Fibroblast of lung (primary cell): ENCODE data around the gene GDA. TPM values are rescaled to one million over a fixed set of nuclear protein-coding genes. Genes with fewer than 3 reads are reported as not detected.

ENCODE experiments used
- DNase-seq, 2 donors: peaks; one replicate each; pipeline versions ENCODE4 v3.0.0 to v3.0.0-alpha.2; 2010; ENCODE audit warnings: low read depth in 2 of 2
- H2AFZ ChIP-seq: 2 replicates; pipeline ENCODE4 v1.5.1; 2012; ENCODE audit warnings: low read length, control low read depth, inconsistent platforms
- H3K27ac ChIP-seq: 2 replicates; pipeline ENCODE4 v1.5.1; 2011; ENCODE audit warnings: low read length, control low read depth; ENCODE audit not compliant: insufficient read depth
- H3K27me3 ChIP-seq: 2 replicates; pipeline ENCODE4 v1.5.1; 2011; ENCODE audit warnings: mild to moderate bottlenecking, low read length; ENCODE audit not compliant: control insufficient read depth, insufficient read depth
- H3K36me3 ChIP-seq: 2 replicates; pipeline ENCODE4 v1.5.1; 2011; ENCODE audit warnings: low read length; ENCODE audit not compliant: control insufficient read depth, insufficient read depth
- H3K4me1 ChIP-seq: 2 replicates; pipeline ENCODE4 v1.5.1; 2011; ENCODE audit warnings: low read length; ENCODE audit not compliant: control insufficient read depth, insufficient read depth; ENCODE audit errors: extremely low read depth
- H3K4me2 ChIP-seq: 2 replicates; pipeline ENCODE4 v1.5.1; 2011; ENCODE audit warnings: low read length, control low read depth; ENCODE audit not compliant: insufficient read depth; ENCODE audit errors: extremely low read depth
- H3K4me3 ChIP-seq, 4 experiments: fragments of 200-600 bp in 1 of 4; sonication (generic) in 1 of 4; replicated peaks in 1 of 4; 2 replicates each; pipeline ENCODE4 v1.5.1; 2011 to 2016; ENCODE audit warnings: low read length in 4 of 4, low read depth in 3 of 4, mild to moderate bottlenecking in 3 of 4, control low read depth in 2 of 4, inconsistent platforms in 1 of 4, mixed read lengths in 1 of 4; ENCODE audit not compliant: insufficient read depth in 1 of 4; ENCODE audit errors: control extremely low read depth in 1 of 4
- H3K79me2 ChIP-seq: 2 replicates; pipeline ENCODE4 v1.5.1; 2012; ENCODE audit warnings: mild to moderate bottlenecking, low read length, inconsistent platforms; ENCODE audit not compliant: control insufficient read depth, insufficient read depth
- H3K9ac ChIP-seq: 2 replicates; pipeline ENCODE4 v1.5.1; 2011; ENCODE audit warnings: mild to moderate bottlenecking, low read length, control low read depth; ENCODE audit not compliant: insufficient read depth
- H3K9me3 ChIP-seq: 2 replicates; pipeline ENCODE4 v1.5.1; 2012; ENCODE audit warnings: low read depth, low read length; ENCODE audit not compliant: control insufficient read depth, insufficient read depth
- H4K20me1 ChIP-seq: 2 replicates; pipeline ENCODE4 v1.5.1; 2011; ENCODE audit warnings: low read length; ENCODE audit not compliant: control insufficient read depth, insufficient read depth; ENCODE audit errors: extremely low read depth
- CTCF ChIP-seq, 2 donors: IDR thresholded peaks in 1 of 2; conservative IDR thresholded peaks in 1 of 2; 1 replicate in 1 of 2; 2 replicates in 1 of 2; pipeline ENCODE4 v1.5.1; 2011 to 2012; ENCODE audit warnings: low read length in 2 of 2, control low read depth in 1 of 2, inconsistent platforms in 1 of 2, low read depth in 1 of 2, mild to moderate bottlenecking in 1 of 2
- EZH2 ChIP-seq: IDR thresholded peaks from 2 replicates; pipeline ENCODE4 v1.5.1; 2012; ENCODE audit warnings: low read length, control low read depth, mild to moderate bottlenecking; ENCODE audit errors: missing control alignments
- polyA plus RNA-seq, 2 donors: library from polyadenylated mRNA; depleted of rRNA in 1 of 2; stranded (reverse) in 1 of 2; unstranded in 1 of 2; fragments of >200 nt; gene quantifications; 2 replicates each; pipeline ENCODE4 v1.2.1, GENCODE V29; 2011 to 2012; ENCODE audit warnings: missing spikeins in 1 of 2
- total RNA-seq: library from RNA; depleted of rRNA; stranded (reverse); fragments of >200 nt; gene quantifications from 2 replicates; pipeline ENCODE4 v1.2.1, GENCODE V29; 2014

GDA gene
- total and polyA plus RNA-seq, 2 donors (not counting 1 experiment from before 2014, with no cell fraction given), result not detected

GRCh38 chr9:72150661-72151060 lies 1.4 kb downstream of the GDA start:
- H3K27me3 ChIP-seq, result no peaks in the 10 kb centered on the region
- H3K79me2 ChIP-seq, result no peaks in the 10 kb centered on the region
- H3K4me1 ChIP-seq, result no peaks in the 10 kb centered on the region
- no peaks in the 10 kb centered on the region for H4K20me1 ChIP-seq
- H3K9me3 ChIP-seq, result no peaks in the 10 kb centered on the region
- no peak overlapping the region for H3K9ac ChIP-seq
- no peak overlapping the region for H3K4me2 ChIP-seq
- no peak overlapping the region for H3K4me3 ChIP-seq
- no peak for TF ChIP-seq CTCF (conservative IDR thresholded peaks at IDR 0.05 in 1 of 2, IDR thresholded peaks at IDR 0.05 in 1 of 2; ENCODE audit: low read depth in 1 of 2, low read length in 2 of 2)
- TF ChIP-seq EZH2, result no peak
- H2AFZ ChIP-seq, result no peak overlapping the region
- H3K27ac ChIP-seq, result no peak overlapping the region
- no peak for DNase-seq
- H3K36me3 ChIP-seq, result no peaks in the 10 kb centered on the region

DNA sequence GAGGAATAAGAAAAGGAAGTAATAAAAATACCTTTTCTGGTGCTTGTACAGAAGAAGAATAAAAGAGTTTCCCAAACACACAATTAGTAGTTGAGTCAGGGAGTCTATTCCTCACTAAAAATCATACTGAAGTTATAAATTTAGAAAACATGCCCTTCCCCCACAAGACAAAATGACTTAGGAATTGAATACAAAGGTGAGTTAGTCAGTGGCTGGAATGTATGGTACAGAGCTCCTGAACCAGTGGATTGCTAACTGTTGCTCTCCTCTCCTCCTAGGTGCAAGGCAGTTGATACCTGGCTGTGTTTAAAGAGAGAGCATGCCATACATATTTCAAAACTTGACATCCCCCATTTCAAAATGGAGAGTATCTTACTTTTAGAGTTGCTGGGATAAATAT lies 1.9 kb downstream of the GDA start:
- Histone ChIP-seq H3K4me1 (no peaks in the 10 kb centered on the region), H3K9me3 (no peaks in the 10 kb centered on the region), H4K20me1 (no peaks in the 10 kb centered on the region), H2AFZ (no peak overlapping the region), H3K4me3 (no peak overlapping the region), H3K79me2 (no peaks in the 10 kb centered on the region), H3K36me3 (no peaks in the 10 kb centered on the region), H3K4me2 (no peak overlapping the region), H3K27ac (no peak overlapping the region), H3K27me3 (no peaks in the 10 kb centered on the region), H3K9ac (no peak overlapping the region)
- DNase-seq, result no peak
- TF ChIP-seq CTCF (conservative IDR thresholded peaks at IDR 0.05 in 1 of 2, IDR thresholded peaks at IDR 0.05 in 1 of 2; ENCODE audit: low read depth in 1 of 2, low read length in 2 of 2), result no peak
- no peak for TF ChIP-seq EZH2

DNA sequence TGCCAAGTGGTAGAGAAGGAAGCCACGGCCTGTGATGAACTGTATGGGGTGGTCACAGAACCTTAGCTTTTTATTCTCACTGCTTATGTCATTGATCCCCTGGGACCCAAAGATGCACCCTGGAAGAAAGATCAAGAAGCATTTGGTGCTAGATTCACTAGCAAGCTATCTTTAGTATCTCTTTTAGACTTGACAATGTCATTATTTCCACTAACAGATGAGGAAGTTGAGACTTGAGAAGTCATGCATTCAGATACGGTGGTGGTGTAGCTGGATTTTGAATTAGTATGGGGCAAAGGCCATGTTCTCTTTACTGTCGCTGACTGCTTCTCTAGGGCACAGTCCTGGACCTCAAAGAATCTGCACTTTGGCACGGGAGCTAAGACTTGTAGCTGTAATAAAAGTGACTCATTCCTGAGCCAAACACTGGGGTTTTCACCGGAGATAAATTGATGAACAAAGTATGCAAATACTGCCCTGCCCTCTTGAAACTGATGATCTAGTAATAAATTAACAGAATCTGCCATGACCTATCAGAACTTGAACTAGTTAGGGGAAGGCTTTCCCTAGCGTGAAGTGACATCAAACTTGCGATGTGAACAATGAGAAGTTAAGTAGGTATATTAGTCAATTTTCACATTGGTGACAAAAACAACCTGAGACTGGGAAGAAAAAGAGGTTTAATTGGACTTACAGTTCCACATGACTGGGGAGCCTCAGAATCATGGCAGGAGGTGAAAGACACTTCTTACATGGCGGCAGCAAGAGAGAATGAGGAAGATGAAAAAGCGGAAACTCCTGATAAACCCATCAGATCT lies 5.4 kb downstream of the GDA start:
- DNase-seq, result no peak
- Histone ChIP-seq H3K4me2 (no peak overlapping the region), H3K9ac (no peak overlapping the region), H3K4me1 (no peaks in the 10 kb centered on the region), H3K27ac (no peak overlapping the region), H3K27me3 (no peaks in the 10 kb centered on the region), H3K4me3 (no peak overlapping the region), H2AFZ (no peak overlapping the region), H3K36me3 (no peaks in the 10 kb centered on the region), H3K9me3 (no peaks in the 10 kb centered on the region), H4K20me1 (no peaks in the 10 kb centered on the region), H3K79me2 (no peaks in the 10 kb centered on the region)
- no peak for TF ChIP-seq CTCF (conservative IDR thresholded peaks at IDR 0.05 in 1 of 2, IDR thresholded peaks at IDR 0.05 in 1 of 2; ENCODE audit: low read depth in 1 of 2, low read length in 2 of 2)
- TF ChIP-seq EZH2, result no peak
